HK-2 (cell line): ENCODE measurements around the gene TMPO.
"Not testable (repeated sequence)": the region's sequence is repeated elsewhere in the genome, so short reads cannot be mapped to it uniquely, and the experiment has no call there.

Source experiments
- DNase-seq: peaks from one replicate; pipeline ENCODE4 v3.0.0-alpha.2; 2018; ENCODE audit not compliant: unreplicated experiment

Gene TMPO

DNA sequence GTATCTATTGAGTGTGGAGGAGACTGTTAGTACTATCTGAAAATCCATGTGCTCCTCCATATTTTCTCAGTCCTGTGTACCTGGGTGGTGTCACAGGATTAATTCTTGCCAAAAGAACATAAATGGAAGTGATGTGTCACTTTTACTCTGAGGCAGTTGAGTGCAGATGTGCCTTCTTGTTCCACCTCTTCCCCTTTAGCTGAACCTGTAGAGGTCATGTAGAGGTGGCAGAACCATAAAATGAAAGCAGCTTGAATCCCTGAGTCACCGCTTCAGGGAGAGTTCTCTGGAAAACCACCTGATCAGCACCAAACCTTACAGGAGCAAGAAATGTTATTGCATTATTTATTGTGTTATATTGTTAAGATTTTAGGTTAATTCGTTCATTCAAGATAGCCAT lies 63.4 kb downstream of the TMPO start:
- DNase-seq, result no peak

GRCh38 chr12:98579347-98579746 lies 64.0 kb downstream of the TMPO start:
- no peak for DNase-seq

DNA sequence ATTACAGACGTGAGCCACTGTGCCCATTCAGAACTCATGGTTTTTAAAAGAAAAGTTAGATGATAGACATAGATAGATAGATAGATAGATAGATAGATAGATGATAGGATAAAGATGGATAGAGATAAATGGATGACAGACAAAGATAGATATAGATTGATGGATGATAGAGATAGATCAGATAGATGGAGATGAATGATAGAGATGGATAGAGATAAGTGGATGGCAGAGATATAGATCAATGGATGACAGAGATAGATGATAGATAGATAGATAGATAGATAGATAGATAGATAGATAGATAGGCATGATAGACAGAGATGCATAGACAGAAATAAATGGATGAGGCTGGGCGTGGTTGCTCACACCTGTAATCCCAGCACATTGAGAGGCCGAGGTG lies 64.4 kb downstream of the TMPO start:
- no peak for DNase-seq

DNA sequence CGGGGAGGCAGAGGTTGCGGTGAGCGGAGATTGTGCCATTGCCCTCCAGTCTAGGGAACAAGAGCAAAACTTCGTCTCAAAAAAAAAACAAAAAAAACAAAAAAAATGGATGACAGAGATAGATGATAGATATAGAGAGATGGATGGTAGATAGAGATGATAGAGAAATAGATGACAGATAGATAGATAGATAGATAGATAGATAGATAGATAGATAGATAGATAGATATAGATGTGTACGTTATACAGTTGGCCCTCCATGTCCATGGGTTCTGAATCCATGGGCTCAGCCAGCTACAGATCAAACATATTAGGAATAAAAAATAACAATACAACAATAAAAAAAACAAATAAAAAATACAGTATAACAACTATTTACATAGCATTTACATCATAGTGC lies 65.3 kb downstream of the TMPO start:
- DNase-seq, result no peak

DNA sequence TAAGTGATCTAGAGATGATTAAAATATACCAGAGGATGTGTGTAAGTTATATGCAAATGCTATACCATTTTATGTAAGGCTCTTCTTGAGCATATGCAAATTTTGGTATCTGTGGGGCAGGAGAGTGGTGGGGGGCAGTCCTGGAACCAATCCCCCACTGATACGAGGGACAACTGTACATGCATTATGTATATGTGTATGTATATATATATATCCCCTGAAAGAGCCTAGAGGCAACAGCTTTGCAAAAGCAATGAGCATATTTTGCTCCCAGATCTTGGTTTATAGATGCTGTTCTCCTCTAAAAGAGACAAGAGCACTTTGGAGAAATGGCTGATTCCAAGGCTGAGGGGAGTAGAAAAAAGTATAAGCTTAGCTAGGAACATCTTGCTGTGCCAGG lies 65.7 kb downstream of the TMPO start:
- DNase-seq, result no peak

- DNase-seq, result no peak
Observed at GRCh38 chr12:98582093-98582492, 66.7 kb downstream of the TMPO start.

DNA sequence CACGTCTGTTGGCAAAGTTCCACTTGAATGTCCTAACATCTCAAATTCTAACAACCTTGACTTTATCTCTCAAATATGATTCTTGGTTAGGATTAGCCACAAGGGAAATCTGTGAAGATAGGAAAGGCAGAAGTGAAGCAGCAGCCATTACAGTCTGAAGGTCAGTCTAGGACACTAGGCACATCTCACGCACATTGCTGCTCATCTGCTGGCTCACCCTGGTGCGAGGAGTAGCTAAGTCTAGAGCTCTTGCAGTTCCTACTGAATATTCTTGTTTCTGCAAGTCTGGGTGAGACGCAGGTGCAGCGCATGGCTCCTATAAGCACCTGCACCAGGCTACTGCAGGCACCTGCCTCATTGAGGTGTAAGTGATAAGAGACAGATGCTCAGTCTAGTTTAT lies 71.7 kb downstream of the TMPO start:
- DNase-seq, result no peak

DNA sequence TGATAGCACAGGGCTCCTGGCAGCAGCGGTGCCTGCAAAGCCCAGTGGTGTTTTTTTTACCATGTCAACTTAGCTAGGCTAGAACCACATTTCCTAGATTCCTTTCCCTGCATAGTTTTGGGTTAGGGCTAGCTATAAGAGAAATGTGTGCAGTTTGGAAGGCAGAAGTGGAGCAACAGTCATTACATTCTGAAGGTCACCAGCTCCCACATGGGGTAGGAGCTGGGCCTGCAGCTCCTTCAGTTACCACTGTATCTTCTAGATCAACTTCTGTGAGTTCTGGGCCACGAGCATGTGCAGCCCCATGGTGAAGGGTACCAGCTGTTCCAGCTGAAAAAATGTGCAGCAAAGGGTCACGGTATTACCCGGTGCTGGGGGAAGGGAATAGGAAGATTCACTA lies 75.8 kb downstream of the TMPO start:
- no peak for DNase-seq

- no peak for DNase-seq
Observed at GRCh38 chr12:98592825-98593322, 77.5 kb downstream of the TMPO start.

DNA sequence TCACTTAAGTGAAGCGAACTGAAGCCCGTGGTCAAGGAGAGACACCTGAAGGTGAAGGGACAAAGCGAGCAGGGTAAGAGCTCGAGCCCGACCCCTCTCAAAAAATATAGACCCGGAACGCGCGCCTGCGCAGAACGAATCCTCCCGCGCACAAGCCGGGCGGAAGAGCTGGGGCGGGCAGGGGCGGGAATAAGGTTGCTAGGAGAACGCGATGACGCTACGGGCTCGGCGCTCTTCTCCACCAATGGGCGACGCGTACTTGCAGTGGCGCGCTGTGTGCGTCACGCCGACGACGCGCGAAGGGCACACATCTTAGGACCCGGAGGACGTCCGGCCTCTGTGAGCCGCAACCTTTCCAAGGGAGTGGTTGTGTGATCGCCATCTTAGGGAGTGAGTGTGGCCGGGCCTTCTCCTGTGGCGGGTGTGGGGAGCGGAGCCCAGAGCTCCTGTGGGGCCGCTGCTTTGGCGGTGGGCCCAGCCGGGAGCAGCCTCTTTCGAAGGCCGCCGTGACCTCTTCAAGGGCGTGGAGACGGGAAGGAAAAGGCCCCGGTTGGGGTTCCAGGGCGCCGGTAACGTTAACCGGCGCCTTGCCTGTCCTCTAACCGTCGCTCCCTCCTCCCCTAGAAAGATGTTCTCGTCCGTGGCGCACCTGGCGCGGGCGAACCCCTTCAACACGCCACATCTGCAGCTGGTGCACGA lies 78.1 kb downstream of the TMPO start, which contains the start of gene SLC25A3:
TSS of gene SLC25A3 (plus strand) at position 336 of the 699 bp plus-strand sequence. CDS start at position 629, 293 bp downstream.
- peak; percentile 96 for DNase-seq

DNA sequence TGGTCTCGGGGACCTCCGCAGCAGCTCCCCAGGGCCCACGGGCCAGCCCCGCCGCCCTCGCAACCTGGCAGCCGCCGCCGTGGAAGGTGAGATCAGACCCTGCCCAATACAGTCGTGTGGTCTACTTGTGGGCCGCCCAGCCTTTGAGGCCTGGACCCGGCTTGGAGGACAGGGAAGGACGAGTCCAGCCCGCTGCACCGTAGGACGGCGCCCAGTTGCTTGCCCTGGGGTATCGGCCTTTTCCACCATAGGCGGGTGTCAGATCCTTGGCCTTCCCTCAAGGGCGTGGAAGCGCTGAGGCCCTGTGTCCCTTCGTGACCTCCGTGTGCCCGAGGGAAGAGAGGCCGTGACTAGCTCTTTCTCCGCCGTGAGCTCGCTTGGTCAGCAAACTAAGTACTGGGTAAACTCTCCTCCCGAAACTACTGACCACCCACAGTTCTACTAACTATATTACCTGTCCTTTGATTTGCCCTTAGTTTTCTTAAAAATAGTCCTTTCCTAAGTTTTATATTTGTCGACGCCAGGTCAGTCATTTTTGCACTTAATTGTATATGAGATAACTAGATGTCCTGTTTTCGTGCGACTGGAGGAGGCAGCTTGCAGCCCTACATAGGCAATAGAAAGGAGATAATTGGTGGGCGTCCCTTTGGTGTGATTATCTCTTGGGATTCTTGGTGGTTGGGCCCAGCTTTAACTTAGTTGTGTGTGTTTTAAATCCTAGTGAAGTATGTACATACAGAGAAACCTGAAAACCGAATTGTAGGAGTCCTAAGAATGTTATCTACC lies 78.9 kb downstream of the TMPO start:
- peak; percentile 28 for DNase-seq

DNA sequence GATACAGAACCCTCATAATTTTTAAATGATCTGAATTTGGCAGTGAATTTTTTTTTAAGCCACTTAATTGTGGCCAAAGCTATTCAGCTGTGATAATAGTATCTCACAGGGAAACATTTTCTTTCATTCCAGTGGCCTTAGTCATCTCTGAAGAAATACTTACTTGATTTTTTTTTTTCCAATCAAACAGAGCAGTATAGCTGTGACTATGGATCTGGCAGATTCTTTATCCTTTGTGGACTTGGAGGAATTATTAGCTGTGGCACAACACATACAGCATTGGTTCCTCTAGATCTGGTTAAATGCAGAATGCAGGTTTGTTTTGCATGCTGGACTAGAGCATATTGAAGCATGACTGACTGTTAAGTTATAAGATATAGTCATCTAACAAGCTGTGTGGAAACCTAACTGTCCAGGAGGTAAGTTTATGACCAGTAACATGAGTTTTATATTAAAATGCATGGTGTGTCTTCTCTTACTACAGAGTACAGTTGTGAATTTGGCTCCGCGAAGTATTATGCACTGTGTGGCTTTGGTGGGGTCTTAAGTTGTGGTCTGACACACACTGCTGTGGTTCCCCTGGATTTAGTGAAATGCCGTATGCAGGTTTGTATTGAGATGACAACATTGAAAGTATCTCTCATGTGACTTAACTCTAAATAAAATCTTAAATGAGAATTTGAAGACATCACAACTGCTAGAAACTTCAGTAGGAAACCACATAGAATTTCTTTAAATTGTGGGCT lies 80.0 kb downstream of the TMPO start:
- DNase-seq, result no peak

DNA sequence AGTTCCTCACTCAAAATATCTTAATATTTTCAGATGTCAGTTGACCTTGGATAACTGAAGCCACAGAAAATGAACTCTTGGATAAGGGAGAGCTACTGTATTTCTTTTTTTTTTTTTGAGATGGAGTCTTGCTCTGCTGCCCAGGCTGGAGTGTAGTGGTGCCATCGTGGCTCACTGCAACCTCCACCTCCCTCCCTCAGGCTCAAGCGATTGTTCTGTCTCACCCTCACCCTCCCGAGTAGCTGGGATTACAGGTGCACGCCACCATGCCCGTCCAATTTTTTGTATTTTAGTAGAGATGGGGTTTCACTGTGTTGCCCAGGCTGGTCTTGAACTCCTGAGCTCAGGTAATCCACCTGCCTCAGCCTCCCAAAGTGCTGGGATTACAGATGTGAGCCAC lies 81.9 kb downstream of the TMPO start:
- not testable (repeated sequence) for DNase-seq
